ENCODE results near the gene CAAP1. TPM values are rescaled to one million over a fixed set of nuclear protein-coding genes. Genes with fewer than 3 reads are reported as not detected.
"Not testable (repeated sequence)": the region's sequence is repeated elsewhere in the genome, so short reads cannot be mapped to it uniquely, and the experiment has no call there.

CAAP1 gene
- total and polyA plus RNA-seq, 8 donors, result 3.7 to 11.6 (median 7.8) TPM

DNA sequence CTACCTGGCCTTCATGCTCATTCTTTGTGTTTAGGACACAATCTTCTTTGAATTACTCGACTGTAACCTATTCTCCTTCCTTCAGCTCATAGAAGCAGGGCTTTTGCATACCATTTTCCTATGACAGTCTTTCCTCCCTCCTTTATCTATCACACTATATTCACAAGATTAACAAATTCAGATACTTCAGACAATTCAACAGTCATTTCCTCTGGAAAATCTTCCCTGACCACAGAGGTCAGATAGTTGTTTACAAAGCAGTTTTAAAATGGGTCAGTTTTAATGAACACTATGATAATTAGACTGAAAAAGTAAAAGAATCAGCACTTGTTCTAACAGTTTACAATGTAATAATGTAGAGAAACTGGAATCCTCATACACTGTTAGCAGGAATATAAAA lies 4.3 kb downstream of the CAAP1 start:
- DNase-seq (no peak), FAIRE-seq (no peak), ATAC-seq (no peak)
- intact Hi-C loops (cut with DNase I), result no loop called here
- no peaks in the 10 kb centered on the region for H3K27me3 ChIP-seq
- H3K36me3 ChIP-seq, result peaks cover 3 to 5% (median 5%) of the 10 kb centered on the region in 3 donors
- no peaks in the 10 kb centered on the region for H3K9me3 ChIP-seq
- no peak overlapping the region for H3K4me3 ChIP-seq
- TF ChIP-seq, protein P1, sequence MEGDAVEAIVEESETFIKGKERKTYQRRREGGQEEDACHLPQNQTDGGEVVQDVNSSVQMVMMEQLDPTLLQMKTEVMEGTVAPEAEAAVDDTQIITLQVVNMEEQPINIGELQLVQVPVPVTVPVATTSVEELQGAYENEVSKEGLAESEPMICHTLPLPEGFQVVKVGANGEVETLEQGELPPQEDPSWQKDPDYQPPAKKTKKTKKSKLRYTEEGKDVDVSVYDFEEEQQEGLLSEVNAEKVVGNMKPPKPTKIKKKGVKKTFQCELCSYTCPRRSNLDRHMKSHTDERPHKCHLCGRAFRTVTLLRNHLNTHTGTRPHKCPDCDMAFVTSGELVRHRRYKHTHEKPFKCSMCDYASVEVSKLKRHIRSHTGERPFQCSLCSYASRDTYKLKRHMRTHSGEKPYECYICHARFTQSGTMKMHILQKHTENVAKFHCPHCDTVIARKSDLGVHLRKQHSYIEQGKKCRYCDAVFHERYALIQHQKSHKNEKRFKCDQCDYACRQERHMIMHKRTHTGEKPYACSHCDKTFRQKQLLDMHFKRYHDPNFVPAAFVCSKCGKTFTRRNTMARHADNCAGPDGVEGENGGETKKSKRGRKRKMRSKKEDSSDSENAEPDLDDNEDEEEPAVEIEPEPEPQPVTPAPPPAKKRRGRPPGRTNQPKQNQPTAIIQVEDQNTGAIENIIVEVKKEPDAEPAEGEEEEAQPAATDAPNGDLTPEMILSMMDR (IDR thresholded peaks at IDR 0.05), result no peak
- 80 to 91% methylated on average over 1 of the region's 1 CpG for WGBS, 2 donors
- H3K27ac ChIP-seq, result no peak overlapping the region
- H3K4me1 ChIP-seq, result peaks cover 10 to 23% (median 15%) of the 10 kb centered on the region in 3 donors

DNA sequence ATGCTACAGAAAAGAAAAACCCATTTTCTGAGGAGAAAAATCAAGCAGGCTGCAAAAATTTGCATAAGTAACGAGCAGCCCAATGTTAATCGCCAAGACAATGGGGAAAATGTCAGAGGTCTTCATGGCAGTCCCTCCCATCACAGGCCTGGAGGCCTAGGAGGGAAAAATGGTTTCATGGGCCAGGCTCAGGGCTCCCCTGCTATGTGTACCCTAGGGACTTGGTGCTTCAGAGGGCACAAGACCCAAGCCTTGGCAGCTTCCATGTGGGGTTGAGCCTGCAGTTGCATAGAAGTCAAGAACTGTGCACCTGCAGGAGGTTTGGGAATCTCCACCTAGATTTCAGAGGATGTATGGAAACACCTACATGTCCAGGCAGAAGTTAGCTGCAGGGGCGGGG lies 10.4 kb downstream of the CAAP1 start:
- ATAC-seq (no peak), DNase-seq (no peak), FAIRE-seq (no peak)
- Histone ChIP-seq H3K4me1 (peaks cover 0 to under 1% (median 0%) of the 10 kb centered on the region in 3 donors), H3K27me3 (no peaks in the 10 kb centered on the region), H3K9me3 (no peaks in the 10 kb centered on the region), H3K4me3 (no peak overlapping the region), H3K27ac (no peak overlapping the region), H3K36me3 (peaks cover 3 to 27% (median 5%) of the 10 kb centered on the region in 3 donors)
- 96 to 99% methylated on average over 3 of the region's 3 CpGs for WGBS, 2 donors
- TF ChIP-seq, protein P1 (IDR thresholded peaks at IDR 0.05), result no peak
- intact Hi-C loops (cut with DNase I), result no loop called here

DNA sequence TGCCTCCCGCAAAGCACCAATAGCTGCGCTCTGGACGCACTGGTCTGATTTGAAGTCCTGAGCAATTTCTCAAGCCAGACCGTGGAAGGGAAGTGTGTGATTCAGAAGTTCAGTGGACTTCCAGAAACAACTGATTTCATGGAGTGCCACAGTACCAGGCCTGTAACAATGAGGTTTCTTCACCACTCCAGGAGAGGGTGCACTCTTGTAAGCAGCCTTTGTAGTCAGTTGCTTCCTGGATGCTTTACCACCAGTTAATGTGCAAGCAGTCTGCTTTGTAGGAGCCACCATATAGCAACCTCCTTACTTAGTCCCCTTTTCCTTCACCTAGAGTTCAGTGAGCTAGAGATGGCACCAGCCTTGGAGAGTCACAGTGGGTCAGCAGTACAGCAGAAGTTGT lies 12.3 kb downstream of the CAAP1 start:
- Histone ChIP-seq H3K27ac (no peak overlapping the region), H3K27me3 (no peaks in the 10 kb centered on the region), H3K4me3 (no peak overlapping the region), H3K9me3 (no peaks in the 10 kb centered on the region), H3K36me3 (peaks cover 3 to 32% (median 5%) of the 10 kb centered on the region in 3 donors), H3K4me1 (no peaks in the 10 kb centered on the region)
- intact Hi-C loops (cut with DNase I), result no loop called here
- FAIRE-seq, result no peak
- TF ChIP-seq, protein P1 (IDR thresholded peaks at IDR 0.05), result no peak
- DNase-seq, result no peak
- ATAC-seq, result no peak
- 98 to 100% methylated on average over 4 of the region's 4 CpGs for WGBS, 2 donors

DNA sequence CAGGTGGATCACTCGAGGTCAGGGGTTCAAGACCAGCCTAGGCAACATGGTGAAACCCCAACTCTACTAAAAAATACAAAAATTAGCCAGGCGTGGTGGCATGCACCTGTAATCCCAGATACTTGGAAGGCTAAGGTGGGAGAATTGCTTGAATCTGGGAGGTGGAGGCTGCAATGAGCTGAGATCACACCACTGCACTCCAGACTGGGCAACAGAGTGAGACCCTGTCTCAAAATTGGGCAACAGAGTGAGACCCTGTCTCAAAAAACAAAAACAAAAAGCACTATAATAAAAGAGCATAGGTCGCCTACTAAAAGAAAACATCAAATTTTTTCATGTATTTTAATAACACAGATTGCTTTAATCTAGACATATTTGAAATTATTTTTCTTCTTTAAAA lies 17.4 kb downstream of the CAAP1 start:
- H3K27me3 ChIP-seq; H3K4me1 ChIP-seq; H3K36me3 ChIP-seq; H3K4me3 ChIP-seq; intact Hi-C loops (cut with DNase I); ATAC-seq; DNase-seq; H3K27ac ChIP-seq; FAIRE-seq; H3K9me3 ChIP-seq: not testable (repeated sequence)
- WGBS, 2 donors, result 86 to 89% methylated on average over 3 of the region's 3 CpGs

DNA sequence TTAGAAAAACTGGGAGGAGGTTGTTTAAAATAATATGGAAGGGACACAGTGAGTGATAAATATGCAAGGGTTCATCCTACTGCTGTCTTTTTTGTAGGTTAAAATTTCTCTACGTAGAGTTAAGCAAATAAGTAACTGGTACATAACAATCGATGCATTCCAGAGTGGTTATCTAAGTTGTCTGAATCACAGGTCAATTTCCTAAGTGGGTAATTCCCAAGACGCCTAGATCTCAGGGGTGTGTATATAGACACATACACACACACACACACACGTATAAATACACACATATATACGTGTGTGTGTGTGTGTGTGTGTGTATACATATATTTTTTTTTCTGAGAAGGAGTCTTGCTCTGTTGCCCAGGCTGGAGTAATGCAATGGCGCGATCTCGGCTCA lies 22.3 kb downstream of the CAAP1 start:
- H3K9me3 ChIP-seq, result no peaks in the 10 kb centered on the region
- no peak overlapping the region for H3K27ac ChIP-seq
- no peak overlapping the region for H3K4me3 ChIP-seq
- TF ChIP-seq, protein P1 (IDR thresholded peaks at IDR 0.05), result no peak
- 61 to 64% methylated on average over 8 of the region's 8 CpGs for WGBS, 2 donors
- no peak for FAIRE-seq
- no peak for DNase-seq
- H3K27me3 ChIP-seq, result no peaks in the 10 kb centered on the region
- H3K36me3 ChIP-seq, result peaks cover 0 to 6% (median 0%) of the 10 kb centered on the region in 3 donors
- H3K4me1 ChIP-seq, result no peaks in the 10 kb centered on the region
- no peak for ATAC-seq
- intact Hi-C loops (cut with DNase I), result no loop called here

Data from pancreas (tissue), 10 donors.